Uterus (tissue), 2 donors: ENCODE data around the gene FAM20A.

ENCODE experiments used
- POLR2A ChIP-seq, 2 donors: fragments of 450-650 bp; IDR thresholded peaks; one replicate each; pipeline ENCODE4 v1.6.1; 2016; ENCODE audit warnings: antibody characterized with exemption in 2 of 2, mild to moderate bottlenecking in 1 of 2, moderate library complexity in 1 of 2
- TF ChIP-seq, protein P1 (sequence below), 4 experiments: fragments of 200-600 bp in 2 of 4; fragments of 450-650 bp in 2 of 4; sonication (generic) in 2 of 4; IDR thresholded peaks; one replicate each; pipeline ENCODE4 v1.5.1; 2016 to 2019; ENCODE audit warnings: antibody characterized with exemption in 4 of 4, mild to moderate bottlenecking in 2 of 4, moderate library complexity in 1 of 4

DNA sequence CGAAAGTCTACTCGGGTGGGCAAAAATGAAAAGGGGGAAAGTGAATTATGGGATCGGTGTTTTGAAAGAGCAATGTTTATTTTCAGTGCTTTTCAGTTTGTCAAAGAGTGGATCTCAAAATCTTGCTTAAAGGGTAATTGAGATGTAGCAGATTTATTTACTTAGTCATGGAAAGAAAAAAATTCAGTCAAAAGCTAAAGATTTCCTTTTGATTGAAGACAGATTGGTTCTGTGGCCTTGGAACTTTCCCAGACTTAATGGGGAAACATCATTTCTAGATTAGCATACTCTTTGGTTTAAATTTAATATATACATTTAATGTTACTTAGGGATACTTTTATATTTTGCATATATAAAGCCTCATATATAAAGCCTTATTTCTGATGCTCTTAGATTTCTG, 68.3 kb downstream of the FAM20A start:
- TF ChIP-seq, protein P1, sequence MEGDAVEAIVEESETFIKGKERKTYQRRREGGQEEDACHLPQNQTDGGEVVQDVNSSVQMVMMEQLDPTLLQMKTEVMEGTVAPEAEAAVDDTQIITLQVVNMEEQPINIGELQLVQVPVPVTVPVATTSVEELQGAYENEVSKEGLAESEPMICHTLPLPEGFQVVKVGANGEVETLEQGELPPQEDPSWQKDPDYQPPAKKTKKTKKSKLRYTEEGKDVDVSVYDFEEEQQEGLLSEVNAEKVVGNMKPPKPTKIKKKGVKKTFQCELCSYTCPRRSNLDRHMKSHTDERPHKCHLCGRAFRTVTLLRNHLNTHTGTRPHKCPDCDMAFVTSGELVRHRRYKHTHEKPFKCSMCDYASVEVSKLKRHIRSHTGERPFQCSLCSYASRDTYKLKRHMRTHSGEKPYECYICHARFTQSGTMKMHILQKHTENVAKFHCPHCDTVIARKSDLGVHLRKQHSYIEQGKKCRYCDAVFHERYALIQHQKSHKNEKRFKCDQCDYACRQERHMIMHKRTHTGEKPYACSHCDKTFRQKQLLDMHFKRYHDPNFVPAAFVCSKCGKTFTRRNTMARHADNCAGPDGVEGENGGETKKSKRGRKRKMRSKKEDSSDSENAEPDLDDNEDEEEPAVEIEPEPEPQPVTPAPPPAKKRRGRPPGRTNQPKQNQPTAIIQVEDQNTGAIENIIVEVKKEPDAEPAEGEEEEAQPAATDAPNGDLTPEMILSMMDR (IDR thresholded peaks at IDR 0.05) = no peak
- TF ChIP-seq POLR2A (IDR thresholded peaks at IDR 0.05) = no peak
